ENCODE measurements around the gene VPS37D. TPM values are rescaled to one million over a fixed set of nuclear protein-coding genes. Genes with fewer than 3 reads are reported as not detected.

The VPS37D gene
- total and polyA plus RNA-seq, 7 donors = 0.60 to 8.7 (median 2.6) TPM; not detected in 1

DNA sequence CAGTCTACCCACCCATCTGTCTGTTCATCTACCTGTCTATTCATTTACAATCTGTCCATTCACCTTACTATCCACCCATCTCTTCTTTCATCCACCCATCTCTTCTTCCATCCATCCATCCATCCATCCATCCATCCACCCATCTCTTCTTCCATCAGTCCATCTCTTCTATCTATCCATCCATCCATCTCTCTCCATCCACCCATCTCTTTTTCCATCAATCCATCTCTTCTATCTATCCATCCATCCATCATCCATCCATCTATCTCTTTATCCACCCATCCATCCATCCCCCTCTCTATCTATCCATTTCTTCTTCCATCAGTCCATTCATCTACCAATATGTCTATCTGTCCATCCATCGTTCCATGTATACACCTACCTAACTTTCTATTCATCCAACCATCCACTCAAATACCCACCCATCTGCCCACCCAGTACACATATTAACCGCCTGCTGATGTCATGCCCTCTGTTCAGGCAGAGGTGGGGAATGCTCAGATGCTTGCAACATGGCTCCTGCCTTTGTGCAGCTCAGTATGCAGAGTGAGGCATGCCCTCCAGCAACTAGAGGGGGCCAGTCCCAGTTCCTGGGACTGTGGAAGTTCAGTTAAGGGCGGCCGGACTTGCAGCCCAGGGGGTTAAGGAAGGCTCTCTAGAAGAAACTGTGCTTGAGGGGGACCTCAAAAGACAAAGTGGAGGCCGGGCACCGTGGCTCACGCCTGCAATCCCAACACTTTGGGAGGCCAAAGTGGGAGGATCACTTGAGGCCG lies 32.0 kb upstream of the VPS37D start:
- TF ChIP-seq POLR2A (IDR thresholded peaks at IDR 0.05) (no peak), EP300 (IDR thresholded peaks at IDR 0.05) (no peak), POLR2AphosphoS5 (IDR thresholded peaks at IDR 0.05) (no peak)
- TF ChIP-seq, protein P1, sequence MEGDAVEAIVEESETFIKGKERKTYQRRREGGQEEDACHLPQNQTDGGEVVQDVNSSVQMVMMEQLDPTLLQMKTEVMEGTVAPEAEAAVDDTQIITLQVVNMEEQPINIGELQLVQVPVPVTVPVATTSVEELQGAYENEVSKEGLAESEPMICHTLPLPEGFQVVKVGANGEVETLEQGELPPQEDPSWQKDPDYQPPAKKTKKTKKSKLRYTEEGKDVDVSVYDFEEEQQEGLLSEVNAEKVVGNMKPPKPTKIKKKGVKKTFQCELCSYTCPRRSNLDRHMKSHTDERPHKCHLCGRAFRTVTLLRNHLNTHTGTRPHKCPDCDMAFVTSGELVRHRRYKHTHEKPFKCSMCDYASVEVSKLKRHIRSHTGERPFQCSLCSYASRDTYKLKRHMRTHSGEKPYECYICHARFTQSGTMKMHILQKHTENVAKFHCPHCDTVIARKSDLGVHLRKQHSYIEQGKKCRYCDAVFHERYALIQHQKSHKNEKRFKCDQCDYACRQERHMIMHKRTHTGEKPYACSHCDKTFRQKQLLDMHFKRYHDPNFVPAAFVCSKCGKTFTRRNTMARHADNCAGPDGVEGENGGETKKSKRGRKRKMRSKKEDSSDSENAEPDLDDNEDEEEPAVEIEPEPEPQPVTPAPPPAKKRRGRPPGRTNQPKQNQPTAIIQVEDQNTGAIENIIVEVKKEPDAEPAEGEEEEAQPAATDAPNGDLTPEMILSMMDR (IDR thresholded peaks at IDR 0.05) = no peak
- no peak overlapping the region for H3K4me3 ChIP-seq
- H3K4me1 ChIP-seq = peaks cover 0 to 9% (median 0%) of the 10 kb centered on the region in 4 donors
- peaks cover 0 to 18% (median 0%) of the 10 kb centered on the region in 3 donors for H3K27me3 ChIP-seq
- H3K27ac ChIP-seq = no peak overlapping the region
- WGBS, 2 donors = 86 to 88% methylated on average over 8 of the region's 8 CpGs
- no peaks in the 10 kb centered on the region for H3K36me3 ChIP-seq
- H3K9me3 ChIP-seq = no peaks in the 10 kb centered on the region
- intact Hi-C loops (cut with DNase I) = no loop called here
- no peak for DNase-seq

DNA sequence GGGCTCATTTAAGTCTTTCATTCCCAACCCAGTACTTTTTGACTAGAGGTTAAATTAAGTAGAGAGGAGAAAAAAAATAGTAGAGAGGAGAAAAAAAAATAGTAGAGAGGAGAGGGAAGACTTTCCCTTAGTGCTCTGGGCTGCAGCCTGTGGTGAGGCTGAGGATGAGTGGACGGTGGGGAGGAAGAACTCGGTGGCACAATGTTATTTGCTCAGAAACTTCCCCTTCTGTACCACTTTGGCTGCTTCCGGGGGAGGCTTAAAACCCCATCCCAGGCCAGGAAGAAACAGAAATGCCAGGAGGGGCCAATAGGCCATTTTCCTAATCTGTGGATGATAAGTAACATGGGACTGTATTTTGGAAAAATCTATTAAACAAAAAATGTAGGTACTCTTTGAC lies 28.7 kb upstream of the VPS37D start:
- peaks cover 0 to 9% (median 0%) of the 10 kb centered on the region in 4 donors for H3K4me1 ChIP-seq
- intact Hi-C loops (cut with DNase I) = no loop called here
- H3K36me3 ChIP-seq = no peaks in the 10 kb centered on the region
- TF ChIP-seq, protein P1 (IDR thresholded peaks at IDR 0.05) = no peak
- no peak for TF ChIP-seq EP300 (IDR thresholded peaks at IDR 0.05)
- no peak for TF ChIP-seq POLR2AphosphoS5 (IDR thresholded peaks at IDR 0.05)
- TF ChIP-seq POLR2A (IDR thresholded peaks at IDR 0.05) = no peak
- DNase-seq = no peak
- H3K4me3 ChIP-seq = no peak overlapping the region
- no peak overlapping the region for H3K27ac ChIP-seq
- peaks cover 0 to 5% (median 2%) of the 10 kb centered on the region in 4 donors for H3K9me3 ChIP-seq
- 38 to 73% methylated on average over 3 of the region's 3 CpGs for WGBS, 2 donors
- H3K27me3 ChIP-seq = peaks cover 0 to 8% (median 0%) of the 10 kb centered on the region in 3 donors

DNA sequence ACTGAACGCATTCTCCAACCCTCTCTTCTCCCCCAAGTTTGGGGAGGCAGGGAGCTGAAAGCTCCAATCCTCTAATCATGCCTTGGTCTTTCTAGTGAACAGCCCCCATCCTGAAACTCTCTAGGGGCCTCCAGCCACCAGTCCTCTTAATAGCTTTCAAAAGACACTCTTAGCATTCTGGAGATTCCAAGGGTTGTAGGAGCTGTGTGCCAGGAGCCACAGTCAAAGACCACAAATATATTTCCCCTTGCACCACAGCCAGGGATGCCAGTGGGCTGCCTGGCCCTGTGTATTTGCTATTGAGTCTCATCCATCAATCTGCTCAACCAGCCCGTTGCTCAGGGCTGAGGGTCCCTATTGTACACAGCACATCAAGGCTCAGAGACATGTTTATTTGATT lies 24.8 kb upstream of the VPS37D start:
- Histone ChIP-seq H3K4me1 (peaks cover 0 to 6% (median 5%) of the 10 kb centered on the region in 4 donors), H3K27me3 (peaks cover 11 to 45% (median 17%) of the 10 kb centered on the region in 3 donors), H3K4me3 (no peak overlapping the region), H3K36me3 (no peaks in the 10 kb centered on the region), H3K27ac (no peak overlapping the region), H3K9me3 (peaks cover 0 to 5% (median 2%) of the 10 kb centered on the region in 4 donors)
- 83 to 84% methylated on average over 2 of the region's 2 CpGs for WGBS, 2 donors
- DNase-seq = no peak
- TF ChIP-seq EP300 (IDR thresholded peaks at IDR 0.05) (no peak), POLR2A (IDR thresholded peaks at IDR 0.05) (no peak), POLR2AphosphoS5 (IDR thresholded peaks at IDR 0.05) (no peak)
- TF ChIP-seq, protein P1 (IDR thresholded peaks at IDR 0.05) = no peak
- intact Hi-C loops (cut with DNase I) = no loop called here

DNA sequence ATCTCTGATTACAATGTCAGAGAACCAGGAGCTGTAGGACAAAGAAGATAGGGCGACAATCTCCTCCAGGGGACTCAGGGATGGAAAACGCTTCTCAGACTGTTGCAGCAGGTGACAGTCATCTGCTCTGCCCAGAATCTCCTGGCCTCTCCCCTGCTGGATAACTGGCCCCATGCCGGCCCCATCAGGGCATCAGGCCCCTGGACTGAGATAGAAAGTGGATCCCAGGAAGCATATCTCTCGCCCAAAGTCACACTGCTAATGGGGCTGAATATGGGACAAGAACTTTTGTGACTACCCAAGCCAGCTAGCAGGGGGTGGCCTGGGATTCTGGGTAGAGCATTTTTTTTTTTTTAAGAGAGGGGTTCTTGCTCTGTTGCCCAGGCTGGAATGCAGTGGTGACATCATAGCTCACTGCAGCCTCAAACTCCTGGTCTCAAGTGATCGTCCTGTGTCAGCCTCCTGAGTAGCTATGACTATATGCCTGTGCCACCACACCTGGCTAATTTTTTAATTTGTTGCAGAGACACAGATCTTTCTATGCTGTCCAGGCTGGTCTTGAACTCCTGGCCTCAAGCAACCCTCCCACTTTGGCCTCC lies 22.8 kb upstream of the VPS37D start:
- Histone ChIP-seq H3K4me3 (no peak overlapping the region), H3K27ac (no peak overlapping the region), H3K36me3 (no peaks in the 10 kb centered on the region), H3K27me3 (peaks cover 15 to 63% (median 26%) of the 10 kb centered on the region in 3 donors), H3K9me3 (peaks cover 0 to 5% (median 2%) of the 10 kb centered on the region in 4 donors), H3K4me1 (peaks cover 0 to 11% (median 10%) of the 10 kb centered on the region in 4 donors)
- TF ChIP-seq EP300 (IDR thresholded peaks at IDR 0.05) (no peak), POLR2A (IDR thresholded peaks at IDR 0.05) (no peak), POLR2AphosphoS5 (IDR thresholded peaks at IDR 0.05) (no peak)
- TF ChIP-seq, protein P1 (IDR thresholded peaks at IDR 0.05) = no peak
- WGBS, 2 donors = 73 to 77% methylated on average over 5 of the region's 5 CpGs
- DNase-seq = no peak
- intact Hi-C loops (cut with DNase I) = no loop called here

All from sigmoid colon (tissue), 7 donors.